ENCODE results near the gene ZBTB40. TPM values are rescaled to one million over a fixed set of nuclear protein-coding genes. Genes with fewer than 3 reads are reported as not detected.

The ZBTB40 gene
- total RNA-seq, 1 experiment from 2014 or later, result 21.4 TPM

DNA sequence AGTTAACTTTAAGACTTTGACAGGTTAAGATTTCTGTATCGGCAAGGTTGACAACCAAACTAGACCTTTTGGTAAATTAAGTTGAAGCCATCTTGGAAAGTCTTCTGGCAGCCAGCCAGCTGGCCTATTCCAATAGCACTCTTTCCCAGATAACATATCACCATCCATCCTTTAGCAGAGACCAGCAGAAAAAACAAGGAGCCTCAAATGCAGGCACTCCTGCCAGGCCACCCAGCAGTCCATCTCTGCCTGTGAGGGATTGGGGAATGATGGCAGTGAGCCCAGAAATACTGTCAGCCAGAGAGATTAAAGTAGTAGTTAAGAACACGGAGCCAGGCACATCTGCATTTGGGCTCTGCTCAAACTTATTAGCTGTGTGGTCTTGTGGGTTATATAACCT, 19.4 kb downstream of the ZBTB40 start:
- Histone ChIP-seq H3F3A (ENCODE audit: insufficient read depth, low read depth) (no peaks in the 10 kb centered on the region), H3K27ac (no peak overlapping the region), H3K36me3 (ENCODE audit: low read depth) (no peaks in the 10 kb centered on the region), H4K20me1 (ENCODE audit: insufficient read depth) (no peaks in the 10 kb centered on the region), H3K9me2 (ENCODE audit: insufficient read depth) (no peaks in the 10 kb centered on the region), H3K4me2 (no peak overlapping the region), H3K27me3 (ENCODE audit: insufficient read depth, low read depth) (no peaks in the 10 kb centered on the region), H3K4me3 (no peak overlapping the region), H3K79me2 (ENCODE audit: low read depth) (peaks cover 14% of the 10 kb centered on the region; the same call in 1 of the 2 replicates), H3K4me1 (replicated peaks; ENCODE audit: insufficient read depth) (no peaks in the 10 kb centered on the region), H3K9me3 (ENCODE audit: insufficient read depth, low read depth) (no peaks in the 10 kb centered on the region), H2AFZ (no peak overlapping the region)
- ChIA-PET POLR2A (ENCODE audit: unreplicated experiment) (interaction anchor here (0.7 kb wide), 1 partner anchor 265 kb away, joined by 4 read pairs; no protein-coding TSS in a partner anchor), CTCF (no interaction called here)
- BruUV-seq (replicated peaks), result no TSS peak
- no peak for DNase-seq
- TF ChIP-seq, protein P1, sequence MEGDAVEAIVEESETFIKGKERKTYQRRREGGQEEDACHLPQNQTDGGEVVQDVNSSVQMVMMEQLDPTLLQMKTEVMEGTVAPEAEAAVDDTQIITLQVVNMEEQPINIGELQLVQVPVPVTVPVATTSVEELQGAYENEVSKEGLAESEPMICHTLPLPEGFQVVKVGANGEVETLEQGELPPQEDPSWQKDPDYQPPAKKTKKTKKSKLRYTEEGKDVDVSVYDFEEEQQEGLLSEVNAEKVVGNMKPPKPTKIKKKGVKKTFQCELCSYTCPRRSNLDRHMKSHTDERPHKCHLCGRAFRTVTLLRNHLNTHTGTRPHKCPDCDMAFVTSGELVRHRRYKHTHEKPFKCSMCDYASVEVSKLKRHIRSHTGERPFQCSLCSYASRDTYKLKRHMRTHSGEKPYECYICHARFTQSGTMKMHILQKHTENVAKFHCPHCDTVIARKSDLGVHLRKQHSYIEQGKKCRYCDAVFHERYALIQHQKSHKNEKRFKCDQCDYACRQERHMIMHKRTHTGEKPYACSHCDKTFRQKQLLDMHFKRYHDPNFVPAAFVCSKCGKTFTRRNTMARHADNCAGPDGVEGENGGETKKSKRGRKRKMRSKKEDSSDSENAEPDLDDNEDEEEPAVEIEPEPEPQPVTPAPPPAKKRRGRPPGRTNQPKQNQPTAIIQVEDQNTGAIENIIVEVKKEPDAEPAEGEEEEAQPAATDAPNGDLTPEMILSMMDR (conservative IDR thresholded peaks at IDR 0.05), result no peak
- TF ChIP-seq EZH2 (IDR thresholded peaks at IDR 0.05; ENCODE audit: low read depth), result no peak
- intact Hi-C loops (cut with micrococcal nuclease; ENCODE audit: unreplicated experiment), result no loop called here

DNA sequence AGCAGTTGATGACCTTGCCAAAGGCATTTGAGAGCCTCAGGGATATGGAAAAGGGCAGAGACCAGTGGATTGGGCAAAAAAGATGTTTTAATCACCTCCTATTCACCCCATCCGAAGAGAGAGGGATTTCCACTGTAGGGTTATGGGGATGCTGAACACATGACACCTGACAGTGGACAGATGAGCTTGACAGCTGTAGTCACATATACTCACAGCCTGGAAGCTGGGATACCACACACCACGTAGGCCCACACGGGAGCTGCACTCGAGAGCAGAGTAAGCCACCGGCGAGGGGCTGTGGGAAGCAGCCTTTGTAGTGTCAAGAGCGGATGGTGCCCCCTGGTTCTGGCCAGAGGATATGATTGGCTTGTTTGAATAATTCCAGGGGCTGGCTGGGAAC, 20.0 kb downstream of the ZBTB40 start:
- Histone ChIP-seq H3F3A (ENCODE audit: insufficient read depth, low read depth) (no peaks in the 10 kb centered on the region), H3K4me1 (replicated peaks; ENCODE audit: insufficient read depth) (no peaks in the 10 kb centered on the region), H3K4me3 (no peak overlapping the region), H4K20me1 (ENCODE audit: insufficient read depth) (no peaks in the 10 kb centered on the region), H3K27me3 (ENCODE audit: insufficient read depth, low read depth) (no peaks in the 10 kb centered on the region), H3K4me2 (no peak overlapping the region), H3K36me3 (ENCODE audit: low read depth) (no peaks in the 10 kb centered on the region), H3K27ac (no peak overlapping the region), H3K9me3 (ENCODE audit: insufficient read depth, low read depth) (no peaks in the 10 kb centered on the region), H2AFZ (no peak overlapping the region), H3K9me2 (ENCODE audit: insufficient read depth) (no peaks in the 10 kb centered on the region), H3K79me2 (ENCODE audit: low read depth) (peaks cover 12% of the 10 kb centered on the region; the same call in 1 of the 2 replicates)
- ChIA-PET CTCF (no interaction called here), POLR2A (ENCODE audit: unreplicated experiment) (interaction anchor here (0.7 kb wide), 2 partner anchors 116 to 265 kb away, joined by 4 read pairs; no protein-coding TSS in a partner anchor)
- TF ChIP-seq, protein P1 (conservative IDR thresholded peaks at IDR 0.05), result no peak
- TF ChIP-seq EZH2 (IDR thresholded peaks at IDR 0.05; ENCODE audit: low read depth), result no peak
- DNase-seq, result no peak
- intact Hi-C loops (cut with micrococcal nuclease; ENCODE audit: unreplicated experiment), result no loop called here
- no TSS peak for BruUV-seq (replicated peaks)

DNA sequence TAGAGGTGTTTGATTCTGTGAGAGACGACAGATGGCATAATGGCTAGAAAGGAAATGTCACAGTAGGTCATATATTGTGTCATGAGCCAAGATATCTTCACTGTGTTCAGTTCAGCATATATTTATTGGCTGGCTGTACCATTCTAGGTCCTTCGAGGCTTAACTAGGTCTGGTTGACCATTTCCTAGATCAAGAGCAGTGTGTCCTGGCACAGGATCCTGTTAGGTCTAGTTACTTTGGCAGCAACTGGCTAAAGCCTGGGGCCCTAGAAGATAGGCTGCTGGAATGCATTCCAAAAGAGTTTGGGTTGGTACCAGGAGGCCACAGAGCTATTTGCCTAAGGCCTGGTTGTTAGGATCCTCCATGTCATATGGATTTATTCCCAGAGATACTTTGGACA, 20.9 kb downstream of the ZBTB40 start:
- no peak overlapping the region for H3K4me3 ChIP-seq

More for the DNA sequence above, 20.9 kb downstream of the ZBTB40 start:
- Histone ChIP-seq H3K4me1 (replicated peaks; ENCODE audit: insufficient read depth) (no peaks in the 10 kb centered on the region), H4K20me1 (ENCODE audit: insufficient read depth) (no peaks in the 10 kb centered on the region), H3K36me3 (ENCODE audit: low read depth) (no peaks in the 10 kb centered on the region), H3F3A (ENCODE audit: insufficient read depth, low read depth) (no peaks in the 10 kb centered on the region), H3K4me2 (no peak overlapping the region), H3K9me3 (ENCODE audit: insufficient read depth, low read depth) (no peaks in the 10 kb centered on the region), H3K27me3 (ENCODE audit: insufficient read depth, low read depth) (no peaks in the 10 kb centered on the region), H2AFZ (no peak overlapping the region), H3K27ac (no peak overlapping the region), H3K9me2 (ENCODE audit: insufficient read depth) (no peaks in the 10 kb centered on the region), H3K79me2 (ENCODE audit: low read depth) (0 out of 2 replicates have a peak, but pooled peaks cover 10% of the 10 kb centered on the region)
- intact Hi-C loops (cut with micrococcal nuclease; ENCODE audit: unreplicated experiment), result no loop called here
- CTCF ChIA-PET, result no interaction called here
- POLR2A ChIA-PET (ENCODE audit: unreplicated experiment), result no interaction called here
- no peak for DNase-seq
- TF ChIP-seq EZH2 (IDR thresholded peaks at IDR 0.05; ENCODE audit: low read depth), result no peak
- TF ChIP-seq, protein P1 (conservative IDR thresholded peaks at IDR 0.05), result no peak
- no TSS peak for BruUV-seq (replicated peaks)
